Fibroblast of skin of left biceps (primary cell): ENCODE data around the gene SPEM1.

Source experiments
- DNase-seq, 2 experiments: peaks; one replicate each; pipeline ENCODE4 v3.0.0-alpha.2; 2013; ENCODE audit warnings: low read depth in 2 of 2

Gene SPEM1

GRCh38 chr17:7398612-7399011 is 21.5 kb upstream of the SPEM1 start:
- no peak for DNase-seq

- DNase-seq, result no peak
Measured at GRCh38 chr17:7403043-7403726, 16.9 kb upstream of the SPEM1 start.

GRCh38 chr17:7403727-7403976 is 16.5 kb upstream of the SPEM1 start:
- DNase-seq, result no peak

GRCh38 chr17:7403977-7404736 is 16.0 kb upstream of the SPEM1 start, which contains the start of gene TMEM256:
TMEM256 (minus strand) TSS chr17:7404097; CDS start chr17:7404084, 13 bp downstream.
- DNase-seq, result peak; percentile 99

GRCh38 chr17:7404737-7405349 is 15.3 kb upstream of the SPEM1 start:
- DNase-seq, result no peak

- DNase-seq, result no peak
Measured at GRCh38 chr17:7405350-7406234, 14.5 kb upstream of the SPEM1 start.

GRCh38 chr17:7406235-7406825 is 13.8 kb upstream of the SPEM1 start:
- DNase-seq, result no peak

GRCh38 chr17:7407082-7407481 is 13.0 kb upstream of the SPEM1 start:
- DNase-seq, result no peak

- DNase-seq, result no peak
Measured at GRCh38 chr17:7407485-7408251, 12.5 kb upstream of the SPEM1 start, which contains the start of gene NLGN2. NLGN2 (plus strand) TSS chr17:7407845; CDS start chr17:7408256, 411 bp downstream.

- no peak for DNase-seq
Measured at GRCh38 chr17:7408252-7408727, 11.8 kb upstream of the SPEM1 start.

- no peak for DNase-seq
Measured at GRCh38 chr17:7408863-7409262, 11.3 kb upstream of the SPEM1 start.

- DNase-seq, result no peak
Measured at GRCh38 chr17:7409716-7410115, 10.4 kb upstream of the SPEM1 start.

GRCh38 chr17:7410634-7411426 is 9.3 kb upstream of the SPEM1 start:
- no peak for DNase-seq

GRCh38 chr17:7411427-7411750 is 8.7 kb upstream of the SPEM1 start:
- no peak for DNase-seq

GRCh38 chr17:7413346-7413985 is 6.7 kb upstream of the SPEM1 start:
- no peak for DNase-seq

- DNase-seq, result no peak
Measured at GRCh38 chr17:7414837-7415236, 5.3 kb upstream of the SPEM1 start.

GRCh38 chr17:7415784-7416183 is 4.3 kb upstream of the SPEM1 start:
- no peak for DNase-seq

GRCh38 chr17:7416323-7416722 is 3.8 kb upstream of the SPEM1 start:
- no peak for DNase-seq

GRCh38 chr17:7417056-7417655 is 3.0 kb upstream of the SPEM1 start:
- DNase-seq, result no peak
